ENCODE data around the gene PEG3. TPM values are rescaled to one million over a fixed set of nuclear protein-coding genes. Genes with fewer than 3 reads are reported as not detected.

The PEG3 gene
- polyA plus RNA-seq, 1 donor (not counting 4 experiments of a cell fraction or from before 2014, with no cell fraction given) = 0.14 TPM

DNA sequence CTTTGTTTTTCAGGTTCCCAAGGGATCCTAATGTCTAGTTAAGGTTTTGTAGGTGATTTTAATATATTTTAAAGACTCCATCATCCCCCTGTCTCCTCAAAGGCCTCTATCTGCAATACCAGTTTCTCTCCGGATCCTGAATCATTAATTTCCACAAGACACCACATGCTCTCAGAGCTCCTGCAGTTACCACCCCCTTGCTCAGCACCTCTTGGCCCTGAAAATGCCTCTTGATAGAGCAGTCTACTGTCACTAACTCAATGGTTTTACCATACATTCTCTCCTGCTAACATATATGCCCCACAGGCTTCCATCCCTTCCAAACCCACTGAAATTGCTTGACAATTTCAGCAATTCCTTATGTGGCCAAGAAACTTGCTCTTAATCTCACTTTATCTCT lies 1.9 kb upstream of the PEG3 start:
- Histone ChIP-seq H3K9me1 (ENCODE audit: control insufficient read depth, extremely low read depth, insufficient read depth, low read length) (no peaks in the 10 kb centered on the region), H3K36me3 (ENCODE audit: control insufficient read depth in 2 of 2, extremely low read depth in 1 of 2, insufficient read depth in 2 of 2, low read length in 2 of 2) (no peaks in the 10 kb centered on the region), H3K4me2 (ENCODE audit: control insufficient read depth, extremely low read depth, insufficient read depth, low read depth, low read length) (no peak overlapping the region), H4K20me1 (ENCODE audit: control insufficient read depth, extremely low read depth, insufficient read depth, low read length) (no peaks in the 10 kb centered on the region), H3K79me2 (ENCODE audit: control insufficient read depth, insufficient read depth, low read length) (no peaks in the 10 kb centered on the region), H2AFZ (ENCODE audit: control insufficient read depth, low read length) (no peak overlapping the region), H3K9me3 (ENCODE audit: control insufficient read depth, low read depth, low read length) (peaks cover 9% of the 10 kb centered on the region), H3K4me3 (ENCODE audit: control insufficient read depth in 2 of 3, extremely low read depth in 1 of 3, insufficient read depth in 2 of 3, low read depth in 1 of 3, low read length in 3 of 3) (no peak overlapping the region), H3K27me3 (ENCODE audit: control insufficient read depth, extremely low read depth, insufficient read depth, low read length) (peaks cover 5% of the 10 kb centered on the region), H3K4me1 (ENCODE audit: control insufficient read depth, extremely low read depth, insufficient read depth, low read length) (no peaks in the 10 kb centered on the region), H3K9ac (ENCODE audit: control insufficient read depth, extremely low read depth, insufficient read depth, low read length) (no peak overlapping the region), H3K27ac (ENCODE audit: control insufficient read depth, insufficient read depth, low read length) (no peak overlapping the region)
- dilution Hi-C loops (cut with MboI; ENCODE audit: extremely low pct_ligation_motif_present, low sequenced_read_pairs) = no loop called here
- TF ChIP-seq EZH2 (IDR thresholded peaks at IDR 0.05; ENCODE audit: low read length) = no peak
- TF ChIP-seq, protein P1, sequence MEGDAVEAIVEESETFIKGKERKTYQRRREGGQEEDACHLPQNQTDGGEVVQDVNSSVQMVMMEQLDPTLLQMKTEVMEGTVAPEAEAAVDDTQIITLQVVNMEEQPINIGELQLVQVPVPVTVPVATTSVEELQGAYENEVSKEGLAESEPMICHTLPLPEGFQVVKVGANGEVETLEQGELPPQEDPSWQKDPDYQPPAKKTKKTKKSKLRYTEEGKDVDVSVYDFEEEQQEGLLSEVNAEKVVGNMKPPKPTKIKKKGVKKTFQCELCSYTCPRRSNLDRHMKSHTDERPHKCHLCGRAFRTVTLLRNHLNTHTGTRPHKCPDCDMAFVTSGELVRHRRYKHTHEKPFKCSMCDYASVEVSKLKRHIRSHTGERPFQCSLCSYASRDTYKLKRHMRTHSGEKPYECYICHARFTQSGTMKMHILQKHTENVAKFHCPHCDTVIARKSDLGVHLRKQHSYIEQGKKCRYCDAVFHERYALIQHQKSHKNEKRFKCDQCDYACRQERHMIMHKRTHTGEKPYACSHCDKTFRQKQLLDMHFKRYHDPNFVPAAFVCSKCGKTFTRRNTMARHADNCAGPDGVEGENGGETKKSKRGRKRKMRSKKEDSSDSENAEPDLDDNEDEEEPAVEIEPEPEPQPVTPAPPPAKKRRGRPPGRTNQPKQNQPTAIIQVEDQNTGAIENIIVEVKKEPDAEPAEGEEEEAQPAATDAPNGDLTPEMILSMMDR (optimal IDR thresholded peaks at IDR 0.05 in 1 of 3, IDR thresholded peaks at IDR 0.05 in 1 of 3, conservative IDR thresholded peaks at IDR 0.05 in 1 of 3; ENCODE audit: extremely low read depth in 1 of 3, insufficient read depth in 2 of 3, low read length in 3 of 3) = no peak
- FAIRE-seq = no peak
- DNase-seq (ENCODE audit: low read depth, low spot score) = no peak

GRCh38 chr19:56841193-56841543 lies 642 bp upstream of the PEG3 start:
- TF ChIP-seq EZH2 (IDR thresholded peaks at IDR 0.05; ENCODE audit: low read length) = no peak
- Histone ChIP-seq H3K4me3 (ENCODE audit: control insufficient read depth in 2 of 3, extremely low read depth in 1 of 3, insufficient read depth in 2 of 3, low read depth in 1 of 3, low read length in 3 of 3) (no peak overlapping the region), H3K36me3 (ENCODE audit: control insufficient read depth in 2 of 2, extremely low read depth in 1 of 2, insufficient read depth in 2 of 2, low read length in 2 of 2) (no peaks in the 10 kb centered on the region), H3K9me3 (ENCODE audit: control insufficient read depth, low read depth, low read length) (peaks cover 9% of the 10 kb centered on the region), H3K27me3 (ENCODE audit: control insufficient read depth, extremely low read depth, insufficient read depth, low read length) (peaks cover 5% of the 10 kb centered on the region), H3K79me2 (ENCODE audit: control insufficient read depth, insufficient read depth, low read length) (no peaks in the 10 kb centered on the region), H3K4me1 (ENCODE audit: control insufficient read depth, extremely low read depth, insufficient read depth, low read length) (no peaks in the 10 kb centered on the region), H3K9me1 (ENCODE audit: control insufficient read depth, extremely low read depth, insufficient read depth, low read length) (no peaks in the 10 kb centered on the region), H2AFZ (ENCODE audit: control insufficient read depth, low read length) (no peak overlapping the region), H4K20me1 (ENCODE audit: control insufficient read depth, extremely low read depth, insufficient read depth, low read length) (no peaks in the 10 kb centered on the region), H3K4me2 (ENCODE audit: control insufficient read depth, extremely low read depth, insufficient read depth, low read depth, low read length) (no peak overlapping the region), H3K27ac (ENCODE audit: control insufficient read depth, insufficient read depth, low read length) (no peak overlapping the region), H3K9ac (ENCODE audit: control insufficient read depth, extremely low read depth, insufficient read depth, low read length) (no peak overlapping the region)
- FAIRE-seq (no peak), DNase-seq (ENCODE audit: low read depth, low spot score) (no peak)
- dilution Hi-C loops (cut with MboI; ENCODE audit: extremely low pct_ligation_motif_present, low sequenced_read_pairs) = no loop called here

Measured in keratinocyte (primary cell).